Hepatocyte (in vitro differentiated cells): ENCODE data around the gene OR10P1. TPM values are rescaled to one million over a fixed set of nuclear protein-coding genes. Genes with fewer than 3 reads are reported as not detected.

ENCODE experiments used
- DNase-seq: peaks from one replicate; pipeline ENCODE4 v3.0.0-alpha.2; 2016; ENCODE audit warnings: low spot score
- H2AFZ ChIP-seq: fragments of 200-600 bp; sonication (generic); 2 replicates; pipeline ENCODE4 v1.6.0; 2016; ENCODE audit warnings: antibody characterized with exemption, mild to moderate bottlenecking
- H3K27ac ChIP-seq: fragments of 200-600 bp; sonication (generic); 2 replicates; pipeline ENCODE4 v1.5.1; 2016; ENCODE audit warnings: mild to moderate bottlenecking
- H3K27me3 ChIP-seq: fragments of 200-600 bp; sonication (generic); 2 replicates; pipeline ENCODE4 v1.6.1; 2016
- H3K36me3 ChIP-seq: fragments of 200-600 bp; sonication (generic); replicated peaks from 2 replicates; pipeline ENCODE4 v1.5.1; 2016; ENCODE audit warnings: low read depth; ENCODE audit not compliant: insufficient read depth
- H3K4me1 ChIP-seq: fragments of 200-600 bp; sonication (generic); 2 replicates; pipeline ENCODE4 v1.5.1; 2016; ENCODE audit warnings: mild to moderate bottlenecking, moderate library complexity; ENCODE audit not compliant: insufficient read depth
- H3K4me2 ChIP-seq: fragments of 200-600 bp; sonication (generic); 2 replicates; pipeline ENCODE4 v1.6.0; 2016
- H3K4me3 ChIP-seq: fragments of 200-600 bp; sonication (generic); 2 replicates; pipeline ENCODE4 v1.5.1; 2016; ENCODE audit warnings: mild to moderate bottlenecking
- H3K79me2 ChIP-seq: fragments of 200-600 bp; sonication (generic); 2 replicates; pipeline ENCODE4 v1.6.0; 2017; ENCODE audit warnings: mild to moderate bottlenecking
- H3K9me2 ChIP-seq: fragments of 200-600 bp; sonication (generic); replicated peaks from 2 replicates; pipeline ENCODE4 v1.6.0; 2017; ENCODE audit warnings: mild to moderate bottlenecking; ENCODE audit not compliant: insufficient read depth
- H3K9me3 ChIP-seq: fragments of 200-600 bp; sonication (generic); 2 replicates; pipeline ENCODE4 v1.5.1; 2016; ENCODE audit warnings: low read depth, mild to moderate bottlenecking
- H4K20me1 ChIP-seq: fragments of 200-600 bp; sonication (generic); 2 replicates; pipeline ENCODE4 v1.6.0; 2016; ENCODE audit warnings: mild to moderate bottlenecking; ENCODE audit not compliant: insufficient read depth, poor library complexity, severe bottlenecking
- CTCF ChIP-seq: fragments of 200-600 bp; sonication (generic); IDR thresholded peaks from 2 replicates; pipeline ENCODE4 v1.5.1; 2016; ENCODE audit warnings: antibody characterized with exemption, mild to moderate bottlenecking; ENCODE audit not compliant: poor library complexity
- EZH2 ChIP-seq: fragments of 200-600 bp; sonication (generic); IDR thresholded peaks from 2 replicates; pipeline ENCODE4 v1.6.1; 2016; ENCODE audit warnings: antibody characterized with exemption, mild to moderate bottlenecking, borderline replicate concordance
- EZH2phosphoT487 ChIP-seq: fragments of 200-600 bp; sonication (generic); IDR thresholded peaks from one replicate; pipeline ENCODE4 v1.6.1; 2018; ENCODE audit warnings: antibody characterized with exemption, mild to moderate bottlenecking, low read depth, moderate library complexity; ENCODE audit not compliant: unreplicated experiment, severe bottlenecking
- WGBS: methylation state at CpG from one replicate; pipeline ENCODE4 v1.1.6; 2016; ENCODE audit warnings: low lambda C conversion rate; ENCODE audit errors: missing lambda C conversion rate; 5-methylcytosine and 5-hydroxymethylcytosine counted together
- polyA plus RNA-seq: library from polyadenylated mRNA; unstranded; fragments of >200 nt; fragmentation: Nextera tagmentation; extraction: Ambion mirVana; gene quantifications from 2 replicates; pipeline ENCODE4 v1.2.1, GENCODE V29; 2016
- total RNA-seq: library from RNA; depleted of rRNA; stranded (reverse); fragments of >200 nt; gene quantifications from 2 replicates; pipeline ENCODE4 v1.2.3, GENCODE V29; 2014

Gene OR10P1
- total and polyA plus RNA-seq, 2 experiments from 2014 or later = not detected

GRCh38 chr12:55652352-55652751 is 15.7 kb downstream of the OR10P1 start:
- Histone ChIP-seq H3K4me1 (peaks cover 13% of the 10 kb centered on the region), H3K4me3 (no peak overlapping the region), H2AFZ (no peak overlapping the region), H3K27ac (peak overlapping the region; percentile 88), H3K36me3 (no peaks in the 10 kb centered on the region), H3K4me2 (no peak overlapping the region), H3K9me3 (no peaks in the 10 kb centered on the region), H4K20me1 (no peaks in the 10 kb centered on the region), H3K27me3 (no peaks in the 10 kb centered on the region), H3K9me2 (no peaks in the 10 kb centered on the region), H3K79me2 (no peaks in the 10 kb centered on the region)
- WGBS = 91% methylated on average over 3 of the region's 3 CpGs
- DNase-seq = no peak
- TF ChIP-seq EZH2phosphoT487 = no peak
- no peak for TF ChIP-seq CTCF
- no peak for TF ChIP-seq EZH2

GRCh38 chr12:55653031-55653430 is 16.3 kb downstream of the OR10P1 start:
- H3K27me3 ChIP-seq = no peaks in the 10 kb centered on the region
- WGBS = 78% methylated on average over 3 of the region's 3 CpGs

GRCh38 chr12:55654511-55655214 is 18.0 kb downstream of the OR10P1 start:
- no peak overlapping the region for H3K4me2 ChIP-seq
- H3K79me2 ChIP-seq = no peaks in the 10 kb centered on the region
- H3K4me1 ChIP-seq = peaks cover 16% of the 10 kb centered on the region
- no peaks in the 10 kb centered on the region for H3K27me3 ChIP-seq
- no peak for TF ChIP-seq EZH2
- no peak for TF ChIP-seq CTCF
- no peak for TF ChIP-seq EZH2phosphoT487
- no peak overlapping the region for H2AFZ ChIP-seq
- WGBS = 91% methylated on average over 17 of the region's 17 CpGs
- H4K20me1 ChIP-seq = no peaks in the 10 kb centered on the region
- H3K27ac ChIP-seq = no peak overlapping the region
- H3K9me3 ChIP-seq = no peaks in the 10 kb centered on the region
- no peak for DNase-seq
- H3K4me3 ChIP-seq = no peak overlapping the region
- no peaks in the 10 kb centered on the region for H3K36me3 ChIP-seq
- H3K9me2 ChIP-seq = no peaks in the 10 kb centered on the region

More at GRCh38 chr12:55653031-55653430, 16.3 kb downstream of the OR10P1 start:
- H3K36me3 ChIP-seq = no peaks in the 10 kb centered on the region
- no peak overlapping the region for H3K4me2 ChIP-seq
- H3K9me2 ChIP-seq = no peaks in the 10 kb centered on the region
- no peaks in the 10 kb centered on the region for H4K20me1 ChIP-seq
- H2AFZ ChIP-seq = no peak overlapping the region
- H3K4me1 ChIP-seq = peaks cover 13% of the 10 kb centered on the region
- H3K4me3 ChIP-seq = no peak overlapping the region
- TF ChIP-seq EZH2 (no peak), CTCF (no peak), EZH2phosphoT487 (no peak)
- H3K27ac ChIP-seq = peak overlapping the region; percentile 21
- DNase-seq = no peak
- H3K9me3 ChIP-seq = no peaks in the 10 kb centered on the region
- H3K79me2 ChIP-seq = no peaks in the 10 kb centered on the region
